HG03108 (cell line): ENCODE results near the gene FBXO28.

Experiments
- ATAC-seq: cut with Tn5 transposase; IDR thresholded peaks from one replicate; pipeline ENCODE4 v1.9.1; 2021; ENCODE audit warnings: moderate library complexity; ENCODE audit not compliant: unreplicated experiment

FBXO28 gene

GRCh38 chr1:224149709-224150108, 35.8 kb downstream of the FBXO28 start:
- no peak for ATAC-seq

DNA sequence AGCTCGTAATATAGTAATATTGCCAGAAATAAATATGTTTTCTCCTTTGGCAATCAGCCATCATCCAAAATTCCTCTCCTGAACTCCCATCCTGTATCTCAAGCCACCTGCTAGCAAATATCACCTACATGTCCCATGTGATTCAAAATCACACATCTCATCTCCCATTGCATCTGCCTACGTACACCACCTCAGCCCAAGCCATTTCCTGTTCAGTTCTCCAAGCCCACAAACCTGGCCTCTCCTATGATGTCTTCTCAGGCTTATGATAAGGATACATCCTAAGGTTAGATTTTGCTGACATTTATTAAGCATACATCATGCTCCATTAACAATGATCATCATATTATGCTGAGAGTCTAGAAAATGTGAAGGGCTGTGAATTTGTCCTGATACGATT, 37.2 kb downstream of the FBXO28 start:
- no peak for ATAC-seq

DNA sequence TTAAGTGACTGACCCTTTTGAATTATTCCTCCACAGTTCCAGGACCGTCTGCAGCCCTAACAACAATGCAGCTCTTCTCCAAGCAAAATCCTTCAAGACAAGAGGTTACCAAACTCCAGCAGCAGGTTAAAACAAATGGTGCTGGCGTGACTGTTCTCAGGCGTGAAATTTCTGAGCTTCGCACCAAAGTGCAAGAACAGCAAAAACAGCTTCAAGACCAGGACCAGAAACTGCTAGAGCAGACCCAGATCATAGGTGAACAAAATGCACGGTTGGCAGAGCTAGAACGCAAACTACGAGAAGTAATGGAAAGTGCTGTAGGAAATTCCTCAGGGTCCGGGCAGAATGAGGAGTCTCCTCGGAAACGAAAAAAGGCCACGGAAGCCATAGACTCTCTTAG, 43.4 kb downstream of the FBXO28 start:
- ATAC-seq, result no peak

- no peak for ATAC-seq
Measured at GRCh38 chr1:224159541-224159940, 45.6 kb downstream of the FBXO28 start.

DNA sequence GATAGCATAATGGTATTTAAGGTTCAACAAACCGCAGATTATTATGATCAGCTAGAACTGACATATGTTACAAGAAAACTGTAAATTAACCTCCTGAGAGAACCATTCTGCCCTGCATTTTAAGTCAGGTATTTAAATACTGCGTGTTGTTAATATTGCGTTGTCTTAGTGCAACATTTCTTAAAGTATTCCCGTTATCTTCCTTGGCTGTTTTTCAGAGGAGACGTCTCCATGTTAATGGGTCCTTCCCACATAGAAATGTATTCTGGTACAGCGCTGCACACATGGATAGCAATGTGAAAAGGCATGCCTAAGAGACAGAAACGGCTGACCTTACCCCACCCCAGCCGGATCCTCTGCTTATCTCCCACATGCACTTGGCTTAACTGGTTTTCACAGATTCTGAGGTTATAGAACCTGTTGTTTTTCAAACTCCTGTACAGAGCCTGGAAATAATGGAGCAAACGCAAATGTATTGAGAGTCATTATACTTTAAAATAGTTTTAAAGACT, 46.3 kb downstream of the FBXO28 start:
- ATAC-seq, result no peak

DNA sequence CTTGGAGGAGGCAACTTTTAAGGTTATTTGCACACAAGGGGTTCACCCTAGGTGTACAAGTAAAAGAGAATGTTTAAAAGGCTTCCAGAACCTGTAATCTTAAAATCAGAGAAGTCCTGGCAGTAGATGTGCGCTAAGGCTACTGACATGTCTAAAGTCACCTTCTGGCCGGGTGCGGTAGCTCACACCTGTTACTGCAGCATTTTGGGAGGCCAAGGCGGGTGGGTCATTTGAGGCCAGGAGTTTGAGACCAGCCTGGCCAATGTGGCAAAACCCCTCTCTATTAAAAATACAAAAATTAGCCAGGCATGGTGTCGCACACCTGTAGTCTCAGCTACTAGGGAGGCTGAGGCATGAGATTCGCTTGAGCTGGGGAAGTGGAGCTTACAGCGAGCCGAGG, 48.9 kb downstream of the FBXO28 start:
- ATAC-seq, result no peak

DNA sequence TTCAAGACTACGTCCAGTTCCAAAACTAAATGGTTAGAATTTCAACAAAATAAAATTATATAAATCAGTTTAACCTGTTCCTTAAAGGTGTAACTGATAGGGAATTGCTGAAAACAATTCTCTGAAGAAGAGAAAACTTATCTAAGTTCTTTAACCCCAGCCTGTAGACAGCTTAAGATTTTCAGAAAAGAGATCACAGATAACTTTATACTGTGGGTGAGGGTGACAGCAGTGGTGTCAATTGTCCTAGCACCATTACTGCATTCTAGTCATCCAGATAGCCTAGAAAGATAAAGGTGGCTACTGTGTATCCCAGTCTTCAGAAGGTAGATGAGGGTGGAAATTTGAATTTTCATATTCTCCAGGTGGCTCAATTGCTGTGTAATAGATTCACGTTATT, 49.4 kb downstream of the FBXO28 start:
- no peak for ATAC-seq

DNA sequence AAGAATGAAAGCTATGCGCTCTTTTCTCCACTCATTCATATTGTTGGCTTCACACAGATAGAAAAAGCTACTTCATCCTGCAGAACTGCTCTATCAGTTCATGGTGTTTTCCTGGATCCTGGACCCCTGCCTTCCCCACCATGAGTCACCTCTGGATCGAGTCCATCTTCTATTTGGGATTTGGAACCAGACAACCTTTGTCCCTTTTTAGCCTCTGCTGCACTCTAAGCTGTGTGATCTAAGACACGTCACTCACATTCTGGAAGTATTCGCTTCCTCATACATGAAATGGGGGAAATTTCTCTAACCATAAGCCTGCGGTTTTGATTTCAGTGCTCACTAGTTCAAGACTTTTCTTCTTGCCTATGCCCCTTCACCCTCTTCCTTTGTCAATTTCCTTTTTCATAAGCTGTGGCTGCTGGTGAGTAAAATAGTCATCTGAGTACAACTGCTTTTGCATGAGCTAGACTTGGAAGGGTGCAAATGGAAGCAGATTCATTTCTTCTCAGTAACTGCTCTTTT, 55.0 kb downstream of the FBXO28 start:
- ATAC-seq, result peak; percentile 97

- ATAC-seq, result no peak
Measured at GRCh38 chr1:224169718-224170270, 55.9 kb downstream of the FBXO28 start.

GRCh38 chr1:224170343-224170742, 56.4 kb downstream of the FBXO28 start:
- ATAC-seq, result no peak

DNA sequence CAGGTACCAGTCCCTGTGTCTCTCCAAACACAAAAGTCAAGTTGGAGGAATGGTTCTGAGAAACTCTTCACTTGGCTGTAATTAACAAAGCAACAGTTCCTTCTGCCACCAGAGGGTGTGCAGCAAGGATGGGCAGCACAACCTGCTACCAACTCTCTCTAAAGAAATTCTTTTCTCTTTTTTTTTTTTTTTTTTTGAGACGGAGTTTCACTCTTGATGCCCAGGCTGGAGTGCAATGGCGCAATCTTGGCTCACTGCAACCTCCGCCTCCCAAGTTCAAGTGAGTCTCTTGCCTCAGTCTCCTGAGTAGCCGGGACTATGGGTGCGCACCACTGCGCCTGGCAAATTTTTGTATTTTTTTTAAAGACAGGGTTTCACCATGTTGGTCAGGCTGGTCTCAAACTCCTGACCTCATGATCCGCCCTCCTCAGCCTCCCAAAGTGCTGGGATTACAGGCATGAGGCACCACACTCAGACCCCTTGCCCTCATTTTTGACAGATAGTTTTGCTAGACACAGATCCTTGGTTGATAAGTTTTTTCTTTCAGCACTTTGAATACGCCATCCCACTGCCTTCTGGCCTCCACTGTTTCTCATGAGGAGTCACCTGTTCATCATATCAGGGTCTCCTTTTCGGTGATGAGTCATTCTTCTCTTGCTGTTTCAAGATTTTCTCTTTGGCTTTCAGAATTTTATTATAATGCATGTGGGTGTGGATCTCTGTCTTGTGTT, 57.0 kb downstream of the FBXO28 start:
- ATAC-seq, result no peak

GRCh38 chr1:224172229-224172628, 58.3 kb downstream of the FBXO28 start:
- no peak for ATAC-seq

- ATAC-seq, result no peak
Measured at GRCh38 chr1:224173523-224173922, 59.6 kb downstream of the FBXO28 start.

GRCh38 chr1:224175617-224176016, 61.7 kb downstream of the FBXO28 start:
- no peak for ATAC-seq

DNA sequence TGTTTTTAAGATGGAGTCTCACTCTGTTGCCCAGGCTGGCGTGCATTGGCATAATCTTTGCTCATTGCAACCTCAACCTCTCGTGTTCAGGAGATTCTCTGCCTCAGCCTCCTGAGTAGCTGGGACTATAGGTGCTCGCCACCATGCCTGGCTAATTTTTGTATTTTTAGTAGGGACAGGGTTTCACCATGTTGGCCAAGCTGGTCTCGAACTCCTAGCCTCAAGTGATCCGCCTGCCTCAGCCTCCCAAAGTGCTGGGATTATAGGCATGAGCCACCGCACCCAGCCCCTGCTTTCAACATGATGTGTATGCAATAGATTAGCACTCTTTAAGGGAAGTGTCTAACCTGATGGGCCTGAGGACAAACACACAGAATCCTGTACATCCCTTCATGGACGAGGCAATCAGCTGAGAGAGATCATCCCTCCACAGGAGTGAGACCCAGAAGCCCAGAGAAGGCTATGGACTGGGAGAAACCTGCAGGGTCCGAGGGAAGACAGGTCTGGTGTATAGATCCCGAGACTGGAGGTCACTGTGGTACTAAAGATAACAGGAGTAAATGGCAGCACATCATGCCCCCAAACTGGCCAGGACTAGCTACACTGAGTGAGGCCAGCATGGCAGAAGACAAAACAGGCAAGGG, 63.6 kb downstream of the FBXO28 start:
- ATAC-seq, result no peak

DNA sequence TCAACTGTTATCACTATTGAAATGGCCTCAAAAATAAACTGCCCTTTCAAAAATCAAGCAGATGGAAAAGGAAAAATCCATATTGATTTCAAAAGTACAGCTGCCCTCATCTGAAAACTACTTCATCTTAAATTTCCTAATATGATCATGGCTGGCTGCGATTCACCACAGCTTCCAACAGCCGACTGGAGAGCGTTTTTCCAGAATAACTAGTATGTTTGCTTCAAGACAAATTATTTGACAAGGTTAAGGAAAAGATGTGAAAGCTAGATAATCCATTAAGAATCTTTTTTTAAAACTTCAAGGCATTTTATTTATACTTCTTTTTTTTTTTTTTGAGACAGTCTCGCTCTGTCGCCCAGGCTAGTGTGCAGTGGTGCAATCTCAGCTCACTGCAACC, 65.0 kb downstream of the FBXO28 start:
- ATAC-seq, result no peak

DNA sequence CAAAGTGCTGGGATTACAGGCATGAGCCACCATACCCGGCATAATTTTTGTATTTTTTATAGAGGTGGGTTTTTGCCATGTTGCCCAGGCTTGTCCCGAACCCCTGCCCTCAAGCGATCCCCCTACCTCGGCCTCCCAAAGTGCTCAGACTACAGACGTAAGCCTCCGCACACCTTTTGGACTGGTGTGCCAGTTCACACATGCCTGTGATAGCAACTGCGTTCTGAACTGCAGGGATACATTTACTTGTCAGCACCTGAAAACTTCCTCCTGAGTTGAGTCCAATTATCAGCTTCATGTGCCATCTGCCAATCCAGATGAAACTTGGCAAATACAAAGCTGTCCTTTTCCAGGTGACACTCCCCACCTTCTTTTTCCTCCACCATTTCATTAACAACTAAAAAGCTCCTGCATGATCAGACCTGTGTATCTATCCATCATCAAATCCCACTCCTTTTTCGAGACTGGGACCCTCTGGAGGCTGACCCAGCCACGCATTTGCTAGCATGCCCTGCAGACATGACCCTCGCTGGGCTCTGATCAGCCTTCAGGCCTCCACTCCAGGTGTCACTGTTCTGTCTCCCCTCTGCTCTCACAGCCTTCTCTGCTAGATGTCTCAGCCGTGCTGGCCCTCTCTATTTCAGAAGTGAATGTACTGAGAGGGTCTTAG, 67.0 kb downstream of the FBXO28 start:
- no peak for ATAC-seq

DNA sequence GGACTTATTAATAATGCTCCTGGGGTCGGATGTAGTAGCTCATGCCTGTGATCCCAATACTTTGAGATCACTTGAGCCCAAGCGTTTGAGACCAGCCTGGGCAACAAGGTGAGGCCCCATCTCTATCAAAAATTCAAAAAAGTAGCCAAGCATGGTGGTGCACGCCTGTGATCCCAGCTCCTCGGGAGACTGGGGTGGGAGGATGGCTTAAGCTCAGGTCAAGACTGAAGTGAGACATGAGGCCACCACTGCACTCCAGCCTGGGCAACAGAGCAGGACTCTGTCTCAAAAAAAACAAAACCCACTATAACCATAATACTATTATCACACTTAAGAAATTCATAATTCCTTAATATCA, 67.5 kb downstream of the FBXO28 start:
- no peak for ATAC-seq

DNA sequence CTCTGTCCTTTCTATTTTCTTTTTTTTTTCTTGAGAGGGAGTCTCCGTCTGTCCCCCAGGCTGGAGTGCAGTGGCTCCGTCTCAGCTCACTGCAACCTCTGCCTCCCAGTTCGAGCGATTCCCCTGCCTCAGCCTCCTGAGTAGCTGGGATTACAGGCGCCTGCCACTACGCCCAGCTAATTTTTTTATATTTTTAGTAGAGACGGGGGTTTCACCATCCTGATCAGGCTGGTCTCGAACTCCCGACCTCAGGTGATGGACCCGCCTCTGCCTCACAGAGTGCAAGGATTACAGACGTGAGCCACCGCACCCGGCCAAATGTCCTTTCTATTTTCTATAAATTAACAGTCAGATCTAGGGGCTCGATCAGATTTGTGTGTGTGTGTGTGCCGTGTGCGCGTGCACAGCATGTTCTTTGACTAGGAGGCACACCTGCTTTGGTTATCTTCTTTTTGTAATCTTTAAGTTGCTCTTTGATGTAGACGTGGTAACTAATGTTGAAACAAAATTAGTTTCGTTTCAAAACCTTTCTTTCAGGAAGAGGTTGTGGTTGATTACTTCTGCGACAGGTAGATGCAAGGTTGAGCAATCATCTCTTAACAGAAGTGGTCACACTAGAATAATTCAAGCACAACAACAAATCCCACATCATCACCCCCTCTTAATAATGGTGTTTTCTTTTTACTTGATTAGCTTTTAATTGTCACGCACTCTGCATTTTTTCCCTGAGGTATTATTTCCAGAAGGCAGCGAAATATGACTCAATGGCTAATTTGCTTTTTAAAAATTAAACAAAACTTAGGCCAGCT, 68.3 kb downstream of the FBXO28 start:
- peak; percentile 42 for ATAC-seq

GRCh38 chr1:224182866-224183590, 69.1 kb downstream of the FBXO28 start, which contains the start of gene DEGS1:
TSS of gene DEGS1 (plus strand) at chr1:224183240. CDS start at chr1:224183337, 97 bp downstream.
- peak; percentile 57 for ATAC-seq
